Cerebellar nuclear complex (tissue), 1 donor: ENCODE results near the gene PPP4R1.
"Not testable (repeated sequence)": the region's sequence is repeated elsewhere in the genome, so short reads cannot be mapped to it uniquely, and the experiment has no call there.

Experiments
- DNase-seq, 2 experiments: peaks; one replicate each; lab custom pipeline; 2025; lab: John Stamatoyannopoulos, UW

Gene PPP4R1

GRCh38 chr18:9628984-9629383 is 14.6 kb upstream of the PPP4R1 start:
- no peak for DNase-seq

- no peak for DNase-seq
These were observed 13.3 kb upstream of the PPP4R1 start for GRCh38 chr18:9627642-9628041.

GRCh38 chr18:9619990-9620389 is 5.6 kb upstream of the PPP4R1 start:
- DNase-seq, result no peak

- no peak for DNase-seq
These were observed 5.2 kb upstream of the PPP4R1 start for GRCh38 chr18:9619545-9619944.

- no peak for DNase-seq
These were observed 4.7 kb upstream of the PPP4R1 start for GRCh38 chr18:9619056-9619455.

GRCh38 chr18:9617006-9617542 is 2.7 kb upstream of the PPP4R1 start:
- no peak for DNase-seq

GRCh38 chr18:9616049-9616448 is 1.7 kb upstream of the PPP4R1 start:
- DNase-seq, result no peak

GRCh38 chr18:9615280-9615797 is 980 bp upstream of the PPP4R1 start:
- no peak for DNase-seq

- DNase-seq, result no peak
These were observed 584 bp downstream of the PPP4R1 start for GRCh38 chr18:9613550-9614400.

GRCh38 chr18:9612977-9613376 is 1.4 kb downstream of the PPP4R1 start:
- DNase-seq, result no peak

- DNase-seq, result peak in 1 of 2 experiments; percentile 33
These were observed 2.0 kb downstream of the PPP4R1 start for GRCh38 chr18:9612215-9612830.

- no peak for DNase-seq
These were observed 5.2 kb downstream of the PPP4R1 start for GRCh38 chr18:9609190-9609589.

GRCh38 chr18:9608728-9609127 is 5.6 kb downstream of the PPP4R1 start:
- DNase-seq, result no peak

- DNase-seq, result no peak
These were observed 6.1 kb downstream of the PPP4R1 start for GRCh38 chr18:9608298-9608697.

- DNase-seq, result not testable (repeated sequence)
These were observed 7.2 kb downstream of the PPP4R1 start for GRCh38 chr18:9607111-9607510.

- no peak for DNase-seq
These were observed 8.3 kb downstream of the PPP4R1 start for GRCh38 chr18:9606039-9606438.

- DNase-seq, result no peak
These were observed 10.0 kb downstream of the PPP4R1 start for GRCh38 chr18:9604348-9604747.

GRCh38 chr18:9599328-9599727 is 15.0 kb downstream of the PPP4R1 start:
- DNase-seq, result no peak

GRCh38 chr18:9597609-9598008 is 16.8 kb downstream of the PPP4R1 start:
- no peak for DNase-seq

- no peak for DNase-seq
These were observed 17.4 kb downstream of the PPP4R1 start for GRCh38 chr18:9596843-9597526.

GRCh38 chr18:9596226-9596625 is 18.1 kb downstream of the PPP4R1 start:
- DNase-seq, result no peak

GRCh38 chr18:9594823-9595596 is 19.3 kb downstream of the PPP4R1 start:
- DNase-seq, result no peak
